ENCODE results near the gene FAM174B. TPM values are rescaled to one million over a fixed set of nuclear protein-coding genes. Genes with fewer than 3 reads are reported as not detected.

FAM174B gene
- total RNA-seq, 2 experiments from 2014 or later = 3.4 to 3.6 TPM

GRCh38 chr15:92580521-92580920 lies 75.1 kb downstream of the FAM174B start:
- no peaks in the 10 kb centered on the region for H3K27me3 ChIP-seq (ENCODE audit: control insufficient read depth in 1 of 2, insufficient read depth in 2 of 2, low read length in 2 of 2)
- Mint-ChIP-seq H3K27me3 (peaks cover 12% of the 10 kb centered on the region), H3K36me3 (ENCODE audit: low read depth) (no peaks in the 10 kb centered on the region), H3K27ac (no peak overlapping the region), H3K4me1 (ENCODE audit: low read depth) (no peaks in the 10 kb centered on the region), H3K9me3 (no peaks in the 10 kb centered on the region), H3K4me3 (no peak overlapping the region)
- TF ChIP-seq CTCF (IDR thresholded peaks at IDR 0.05) = no peak
- no peak for ATAC-seq (ENCODE audit: poor library complexity)
- intact Hi-C loops (cut with DNase I, micrococcal nuclease) = no loop called here
- no peak overlapping the region for H3K27ac ChIP-seq (ENCODE audit: low read depth in 1 of 2, low read length in 2 of 2)
- H3K4me1 ChIP-seq (ENCODE audit: insufficient read depth, low read length) = no peaks in the 10 kb centered on the region
- no peaks in the 10 kb centered on the region for H3K9me3 ChIP-seq (ENCODE audit: control insufficient read depth in 1 of 2, insufficient read depth in 1 of 2, low read length in 2 of 2)
- H3K4me3 ChIP-seq (ENCODE audit: low read length) = no peak overlapping the region
- ChIA-PET POLR2A (no interaction called here), CTCF (no interaction called here)
- H3K36me3 ChIP-seq (ENCODE audit: insufficient read depth, low read length) = no peaks in the 10 kb centered on the region
- DNase-seq = no peak

GRCh38 chr15:92579931-92580470 lies 75.6 kb downstream of the FAM174B start:
- H3K36me3 Mint-ChIP-seq (ENCODE audit: low read depth) = no peaks in the 10 kb centered on the region
- no peaks in the 10 kb centered on the region for H3K36me3 ChIP-seq (ENCODE audit: insufficient read depth, low read length)
- peaks cover 6% of the 10 kb centered on the region for H3K27me3 Mint-ChIP-seq
- ATAC-seq (ENCODE audit: poor library complexity) (no peak), DNase-seq (no peak)
- H3K9me3 Mint-ChIP-seq = no peaks in the 10 kb centered on the region
- POLR2A ChIA-PET = no interaction called here
- no peak overlapping the region for H3K4me3 ChIP-seq (ENCODE audit: low read length)
- H3K27me3 ChIP-seq (ENCODE audit: control insufficient read depth in 1 of 2, insufficient read depth in 2 of 2, low read length in 2 of 2) = no peaks in the 10 kb centered on the region
- H3K4me1 Mint-ChIP-seq (ENCODE audit: low read depth) = no peaks in the 10 kb centered on the region
- no peak overlapping the region for H3K4me3 Mint-ChIP-seq
- no peak overlapping the region for H3K27ac Mint-ChIP-seq
- H3K9me3 ChIP-seq (ENCODE audit: control insufficient read depth in 1 of 2, insufficient read depth in 1 of 2, low read length in 2 of 2) = no peaks in the 10 kb centered on the region
- TF ChIP-seq CTCF (IDR thresholded peaks at IDR 0.05) = no peak
- CTCF ChIA-PET = no interaction called here
- H3K27ac ChIP-seq (ENCODE audit: low read depth in 1 of 2, low read length in 2 of 2) = no peak overlapping the region
- intact Hi-C loops (cut with DNase I, micrococcal nuclease) = no loop called here
- H3K4me1 ChIP-seq (ENCODE audit: insufficient read depth, low read length) = no peaks in the 10 kb centered on the region

- no peak overlapping the region for H3K4me3 ChIP-seq (ENCODE audit: low read length)
- no peaks in the 10 kb centered on the region for H3K9me3 ChIP-seq (ENCODE audit: control insufficient read depth in 1 of 2, insufficient read depth in 1 of 2, low read length in 2 of 2)
- H3K27ac Mint-ChIP-seq = no peak overlapping the region
- CTCF ChIA-PET = no interaction called here
- no peaks in the 10 kb centered on the region for H3K4me1 Mint-ChIP-seq (ENCODE audit: low read depth)
- DNase-seq (no peak), ATAC-seq (ENCODE audit: poor library complexity) (no peak)
- H3K4me1 ChIP-seq (ENCODE audit: insufficient read depth, low read length) = no peaks in the 10 kb centered on the region
- POLR2A ChIA-PET = no interaction called here
- H3K36me3 ChIP-seq (ENCODE audit: insufficient read depth, low read length) = no peaks in the 10 kb centered on the region
- H3K9me3 Mint-ChIP-seq = no peaks in the 10 kb centered on the region
- H3K27ac ChIP-seq (ENCODE audit: low read depth in 1 of 2, low read length in 2 of 2) = no peak overlapping the region
- no peak overlapping the region for H3K4me3 Mint-ChIP-seq
- peaks cover 5% of the 10 kb centered on the region for H3K27me3 Mint-ChIP-seq
- no peaks in the 10 kb centered on the region for H3K36me3 Mint-ChIP-seq (ENCODE audit: low read depth)
- intact Hi-C loops (cut with DNase I, micrococcal nuclease) = no loop called here
- TF ChIP-seq CTCF (IDR thresholded peaks at IDR 0.05) = no peak
- H3K27me3 ChIP-seq (ENCODE audit: control insufficient read depth in 1 of 2, insufficient read depth in 2 of 2, low read length in 2 of 2) = no peaks in the 10 kb centered on the region
Observed at GRCh38 chr15:92579486-92579885, 76.1 kb downstream of the FAM174B start.

Data from CD4-positive, alpha-beta T cell (primary cell).